Mesothelial cell of epicardium (in vitro differentiated cells): ENCODE measurements around the gene SHCBP1L. TPM values are rescaled to one million over a fixed set of nuclear protein-coding genes. Genes with fewer than 3 reads are reported as not detected.

ENCODE experiments used
- DNase-seq, 2 experiments: peaks; one replicate each; pipeline ENCODE4 v3.0.0; 2021; ENCODE audit warnings: low spot score in 2 of 2; ENCODE audit not compliant: unreplicated experiment in 2 of 2
- H3K27ac Mint-ChIP-seq: 2 replicates; pipeline ENCODE4 v1.8.0; 2021; ENCODE audit warnings: mixed read lengths
- H3K27me3 Mint-ChIP-seq: 2 replicates; pipeline ENCODE4 v1.8.0; 2021; ENCODE audit warnings: low read depth, mixed read lengths
- H3K36me3 Mint-ChIP-seq: 2 replicates; pipeline ENCODE4 v1.8.0; 2021; ENCODE audit warnings: mixed read lengths
- H3K4me1 Mint-ChIP-seq: 2 replicates; pipeline ENCODE4 v1.8.0; 2021; ENCODE audit warnings: mixed read lengths
- H3K4me3 Mint-ChIP-seq: 2 replicates; pipeline ENCODE4 v1.8.0; 2021; ENCODE audit warnings: mild to moderate bottlenecking, moderate library complexity, mixed read lengths
- H3K9me3 Mint-ChIP-seq: 2 replicates; pipeline ENCODE4 v1.8.0; 2021; ENCODE audit warnings: mixed read lengths
- CTCF ChIP-seq: fragments of 200-600 bp; sonication (generic); IDR thresholded peaks from one replicate; pipeline ENCODE4 v1.5.0; 2021; ENCODE audit warnings: antibody characterized with exemption; ENCODE audit not compliant: unreplicated experiment
- total RNA-seq: library from RNA; stranded (reverse); gene quantifications from 3 replicates; pipeline ENCODE4 v1.2.1, GENCODE V29; 2021

Gene SHCBP1L
- total RNA-seq, 1 donor from 2014 or later, result not detected

- H3K4me3 Mint-ChIP-seq, result no peak overlapping the region
- H3K27ac Mint-ChIP-seq, result no peak overlapping the region
- H3K9me3 Mint-ChIP-seq, result no peaks in the 10 kb centered on the region
- H3K4me1 Mint-ChIP-seq, result peaks cover 24% of the 10 kb centered on the region
- no peak for TF ChIP-seq CTCF
- DNase-seq, result no peak
- H3K27me3 Mint-ChIP-seq, result no peaks in the 10 kb centered on the region
- no peaks in the 10 kb centered on the region for H3K36me3 Mint-ChIP-seq
Measured at GRCh38 chr1:182965096-182965495, 12.1 kb upstream of the SHCBP1L start.

- H3K4me1 Mint-ChIP-seq, result peaks cover 8% of the 10 kb centered on the region
- H3K27ac Mint-ChIP-seq, result peak overlapping the region; percentile 60
- no peaks in the 10 kb centered on the region for H3K9me3 Mint-ChIP-seq
- no peaks in the 10 kb centered on the region for H3K36me3 Mint-ChIP-seq
- H3K4me3 Mint-ChIP-seq, result peak overlapping the region; percentile 32
- no peaks in the 10 kb centered on the region for H3K27me3 Mint-ChIP-seq
- peak; percentile 37 to 71 for DNase-seq
- peak; percentile 74 for TF ChIP-seq CTCF
Measured at GRCh38 chr1:182962554-182963115, 9.7 kb upstream of the SHCBP1L start.

- H3K9me3 Mint-ChIP-seq, result no peaks in the 10 kb centered on the region
- no peaks in the 10 kb centered on the region for H3K36me3 Mint-ChIP-seq
- no peak overlapping the region for H3K27ac Mint-ChIP-seq
- H3K27me3 Mint-ChIP-seq, result no peaks in the 10 kb centered on the region
- no peak overlapping the region for H3K4me3 Mint-ChIP-seq
- H3K4me1 Mint-ChIP-seq, result peaks cover 8% of the 10 kb centered on the region
- no peak for TF ChIP-seq CTCF
- DNase-seq, result no peak
Measured at GRCh38 chr1:182960046-182960445, 7.1 kb upstream of the SHCBP1L start.

GRCh38 chr1:182957902-182958395, 5.0 kb upstream of the SHCBP1L start:
- Mint-ChIP-seq H3K36me3 (no peaks in the 10 kb centered on the region), H3K4me1 (peaks cover 6% of the 10 kb centered on the region), H3K27me3 (no peaks in the 10 kb centered on the region), H3K4me3 (no peak overlapping the region), H3K27ac (no peak overlapping the region), H3K9me3 (no peaks in the 10 kb centered on the region)
- DNase-seq, result no peak
- TF ChIP-seq CTCF, result no peak

GRCh38 chr1:182956708-182957365, 3.9 kb upstream of the SHCBP1L start:
- Mint-ChIP-seq H3K27ac (no peak overlapping the region), H3K9me3 (no peaks in the 10 kb centered on the region), H3K4me3 (no peak overlapping the region), H3K4me1 (no peaks in the 10 kb centered on the region), H3K36me3 (no peaks in the 10 kb centered on the region), H3K27me3 (no peaks in the 10 kb centered on the region)
- no peak for TF ChIP-seq CTCF
- no peak for DNase-seq
